Measurements from ENCODE around the gene SCEL. TPM values are rescaled to one million over a fixed set of nuclear protein-coding genes. Genes with fewer than 3 reads are reported as not detected.

Gene SCEL
- total and polyA plus RNA-seq, 4 experiments from 2014 or later = not detected

DNA sequence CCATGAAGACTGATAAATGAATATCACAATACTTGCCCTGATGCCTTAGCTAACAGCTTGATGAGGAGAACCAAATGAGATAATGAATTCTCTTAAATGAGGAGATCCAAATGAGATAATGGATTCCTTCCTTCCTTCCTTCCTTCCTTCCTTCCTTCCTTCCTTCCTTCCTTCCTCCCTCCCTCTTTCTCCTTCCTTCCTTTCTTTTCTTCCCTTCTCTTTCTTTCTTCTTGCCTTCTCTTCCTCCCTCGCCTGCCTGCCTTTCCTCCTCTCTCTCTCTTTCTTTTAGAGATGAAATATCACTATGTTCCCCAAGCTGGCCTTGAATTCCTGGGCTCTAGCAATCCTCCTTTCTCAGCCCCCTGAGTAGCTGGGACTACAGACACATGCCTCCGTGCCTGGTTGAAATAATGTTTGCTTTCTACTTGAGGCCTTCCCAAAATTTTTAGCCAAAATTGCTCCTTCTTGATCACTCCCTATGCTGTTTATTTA lies 158.0 kb downstream of the SCEL start:
- Mint-ChIP-seq H3K36me3 (no peaks in the 10 kb centered on the region), H3K4me3 (no peak overlapping the region), H3K27ac (peak overlapping the region in 3 of 7 donors; percentile 19 to 48 (median 34)), H3K27me3 (no peaks in the 10 kb centered on the region), H3K9me3 (no peaks in the 10 kb centered on the region), H3K4me1 (peaks cover 18 to 30% (median 21%) of the 10 kb centered on the region in 4 donors)
- ChIA-PET CTCF (ENCODE audit: partially characterized antibody) (interaction anchor here (1.3 kb wide), 1 partner anchor 57 kb away, joined by 4 read pairs; no protein-coding TSS in a partner anchor), POLR2A (ENCODE audit: partially characterized antibody) (interaction anchor here (1.0 kb wide), 1 partner anchor 37 kb away, joined by 3 read pairs; no protein-coding TSS in a partner anchor)
- no peak for DNase-seq
- intact Hi-C loops (cut with micrococcal nuclease) = loop anchor here (10.0 kb wide), 1 partner anchor 961 kb away; the partner anchor contains the start of gene OBI1
- H3K4me1 ChIP-seq (ENCODE audit: insufficient read depth, low read length) = peaks cover 14% of the 10 kb centered on the region
- H3K27me3 ChIP-seq (ENCODE audit: insufficient read depth, low read length) = no peaks in the 10 kb centered on the region
- H3K4me3 ChIP-seq (ENCODE audit: low read length in 2 of 2) = no peak overlapping the region
- H3K27ac ChIP-seq (ENCODE audit: low read depth, low read length) = no peak overlapping the region
- H3K36me3 ChIP-seq (ENCODE audit: insufficient read depth, low read length) = no peaks in the 10 kb centered on the region
- H3K9me3 ChIP-seq (ENCODE audit: control insufficient read depth in 1 of 2, low read length in 2 of 2) = no peaks in the 10 kb centered on the region

Other genes with a start within 250 kb of the SCEL start
- 100 to 1,000 TPM; 189 to 197 TPM for gene MYCBP2, start 208.6 kb upstream of the SCEL start, total RNA-seq
- gene MYCBP2, start 208.6 kb upstream of the SCEL start, polyA plus RNA-seq = 10 to 100 TPM; 13.3 to 48.3 TPM
- gene SLAIN1, start 162.0 kb downstream of the SCEL start, total RNA-seq = 10 to 100 TPM; 55.1 to 58.9 TPM
- 10 to 100 TPM; 39.3 to 49.8 TPM for gene SLAIN1, start 162.0 kb downstream of the SCEL start, polyA plus RNA-seq